IPS DF 4.7 (cell line): ENCODE data around the gene MICA.
A peak's percentile ranks its signal among the peaks of the same experiment; 100 is the strongest.
"Not testable (repeated sequence)": the region's sequence is repeated elsewhere in the genome, so short reads cannot be mapped to it uniquely, and the experiment has no call there.

Source experiments
- DNase-seq: peaks from one replicate; pipeline ENCODE4 v3.0.0-alpha.2; 2013; ENCODE audit warnings: low spot score; ENCODE audit errors: extremely low read depth

MICA gene

DNA sequence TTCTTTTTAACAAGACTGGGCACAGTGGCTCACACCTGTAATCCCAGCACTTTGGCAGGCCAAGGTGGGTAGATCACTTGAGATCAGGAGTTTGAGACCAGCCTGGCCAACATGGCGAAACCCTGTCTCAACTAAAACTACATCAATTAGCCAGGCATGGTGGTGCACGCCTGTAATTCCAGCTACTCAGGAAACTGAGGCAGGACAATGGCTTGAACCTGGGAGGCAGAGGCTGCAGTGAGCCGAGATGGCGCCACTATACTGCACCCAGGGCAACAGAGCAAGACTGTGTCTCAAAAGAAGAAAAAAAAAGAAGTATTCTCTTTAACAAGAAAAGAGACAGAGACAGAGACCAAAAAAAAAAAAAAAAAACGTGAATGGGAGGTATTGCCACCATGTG, 56.5 kb downstream of the MICA start:
- DNase-seq = not testable (repeated sequence)

DNA sequence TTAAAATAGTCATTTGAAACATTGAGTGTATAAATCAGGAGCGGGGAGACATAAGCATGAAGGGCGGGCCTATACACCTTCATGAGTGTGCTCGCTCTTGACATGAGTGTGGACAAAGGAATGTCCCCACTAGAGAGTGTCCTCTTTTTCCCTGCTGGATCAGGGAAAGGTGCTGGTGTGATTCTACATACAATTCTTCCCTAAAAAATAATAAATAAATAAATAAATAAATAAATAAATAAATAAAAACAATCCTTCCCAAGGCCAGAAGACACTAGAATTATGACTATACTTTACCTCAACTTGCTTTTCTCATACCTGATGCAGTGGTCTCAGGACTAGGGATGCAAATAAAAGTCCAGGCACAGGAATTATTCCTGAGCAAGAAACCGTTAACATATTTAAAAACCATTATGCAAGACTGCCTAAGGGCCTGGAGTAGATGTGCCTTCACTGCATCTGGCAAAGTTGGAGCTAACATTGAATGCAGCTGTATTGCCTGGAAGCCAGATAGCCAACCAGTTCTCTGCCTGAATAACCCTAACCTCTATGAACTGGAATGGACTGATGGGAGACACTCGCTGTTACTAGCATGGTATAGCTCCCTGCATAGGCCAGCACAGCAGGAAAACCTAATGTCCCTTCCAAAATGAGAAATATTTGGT, 57.1 kb downstream of the MICA start:
- no peak for DNase-seq

DNA sequence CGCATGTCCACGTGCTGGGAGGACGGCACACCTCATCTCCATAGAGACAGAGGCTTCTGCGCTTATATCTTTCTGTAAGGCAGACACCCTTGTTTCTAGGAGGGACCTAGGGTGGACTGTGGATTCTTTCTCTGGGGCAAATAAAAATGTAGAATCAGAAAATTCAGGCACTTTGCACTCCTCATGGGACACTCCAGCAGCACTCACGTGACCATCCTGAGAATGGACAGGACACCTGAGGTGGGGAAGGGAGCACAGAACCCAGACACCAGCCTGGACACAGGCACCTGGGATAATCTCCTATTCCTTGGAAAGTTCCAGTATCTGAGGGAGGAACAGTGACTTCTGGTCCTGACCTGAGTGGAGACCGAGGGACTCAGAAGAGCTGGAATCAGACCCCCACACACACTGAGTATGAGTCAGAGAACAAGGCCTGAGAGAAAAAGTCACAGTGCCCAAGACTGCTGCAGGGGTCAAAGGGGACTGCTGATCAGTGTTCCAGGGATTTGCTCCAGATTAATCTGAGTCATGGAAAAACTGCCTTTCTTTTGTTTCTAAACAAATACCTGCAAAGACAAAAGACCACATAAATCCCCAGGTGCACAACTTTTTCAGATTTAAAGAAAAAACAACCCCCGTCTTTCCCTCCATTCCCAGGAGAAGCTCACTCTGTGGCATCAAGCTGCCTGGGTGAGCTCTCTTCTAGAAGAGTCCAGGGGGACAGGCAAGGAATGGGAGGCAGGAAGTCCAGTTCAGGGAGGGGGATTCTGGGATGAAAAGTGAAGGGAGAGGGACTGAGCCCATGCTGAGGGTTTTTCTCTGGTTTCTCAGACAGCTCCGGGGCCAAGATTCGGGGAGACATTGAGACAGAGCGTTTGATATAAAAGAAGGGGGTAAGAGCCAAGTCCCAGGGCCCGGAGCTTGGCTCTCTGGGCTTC, 58.9 kb downstream of the MICA start:
- no peak for DNase-seq

DNA sequence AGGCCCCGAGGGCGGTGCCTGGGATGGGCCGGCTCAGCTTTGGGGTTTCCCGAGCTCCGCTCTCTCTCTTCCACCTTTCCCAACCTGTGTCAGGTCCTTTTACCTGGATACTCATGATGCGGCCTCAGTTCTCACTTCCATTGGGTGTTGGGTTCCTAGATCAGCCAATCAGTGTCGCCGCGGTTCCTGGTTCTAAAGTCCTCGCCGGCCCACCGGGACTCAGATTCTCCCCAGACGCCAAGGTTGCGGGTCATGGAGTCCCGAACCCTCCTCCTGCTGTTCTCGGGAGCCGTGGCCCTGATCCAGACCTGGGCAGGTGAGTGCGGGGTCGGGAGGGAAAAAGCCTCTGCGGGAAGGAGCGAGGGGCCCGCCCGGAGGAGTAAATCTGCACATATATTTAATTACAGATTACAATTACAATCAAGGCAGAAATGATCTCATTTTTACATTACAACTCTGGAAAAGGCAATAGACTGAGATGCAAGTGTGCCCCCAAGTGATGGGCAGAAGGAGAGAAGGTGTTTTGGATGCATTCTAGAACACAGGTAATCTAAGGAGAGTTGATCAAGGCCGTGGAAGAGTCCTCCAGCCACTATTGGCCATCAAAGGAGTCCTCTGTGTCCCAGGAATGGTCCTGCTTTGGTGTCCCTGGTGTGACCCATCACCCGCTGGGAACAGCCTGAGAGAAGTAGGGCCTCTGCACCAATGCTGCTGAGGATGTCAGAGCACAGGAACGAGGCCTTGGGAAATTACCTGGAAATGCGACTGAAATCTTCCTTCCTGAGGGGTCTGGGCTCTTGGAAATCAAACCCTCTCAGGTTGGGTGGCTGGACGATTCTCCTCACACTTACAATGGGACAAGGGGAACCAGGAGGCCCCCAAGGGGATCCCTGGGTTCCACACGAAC, 59.8 kb downstream of the MICA start:
- DNase-seq = peak; percentile 86

DNA sequence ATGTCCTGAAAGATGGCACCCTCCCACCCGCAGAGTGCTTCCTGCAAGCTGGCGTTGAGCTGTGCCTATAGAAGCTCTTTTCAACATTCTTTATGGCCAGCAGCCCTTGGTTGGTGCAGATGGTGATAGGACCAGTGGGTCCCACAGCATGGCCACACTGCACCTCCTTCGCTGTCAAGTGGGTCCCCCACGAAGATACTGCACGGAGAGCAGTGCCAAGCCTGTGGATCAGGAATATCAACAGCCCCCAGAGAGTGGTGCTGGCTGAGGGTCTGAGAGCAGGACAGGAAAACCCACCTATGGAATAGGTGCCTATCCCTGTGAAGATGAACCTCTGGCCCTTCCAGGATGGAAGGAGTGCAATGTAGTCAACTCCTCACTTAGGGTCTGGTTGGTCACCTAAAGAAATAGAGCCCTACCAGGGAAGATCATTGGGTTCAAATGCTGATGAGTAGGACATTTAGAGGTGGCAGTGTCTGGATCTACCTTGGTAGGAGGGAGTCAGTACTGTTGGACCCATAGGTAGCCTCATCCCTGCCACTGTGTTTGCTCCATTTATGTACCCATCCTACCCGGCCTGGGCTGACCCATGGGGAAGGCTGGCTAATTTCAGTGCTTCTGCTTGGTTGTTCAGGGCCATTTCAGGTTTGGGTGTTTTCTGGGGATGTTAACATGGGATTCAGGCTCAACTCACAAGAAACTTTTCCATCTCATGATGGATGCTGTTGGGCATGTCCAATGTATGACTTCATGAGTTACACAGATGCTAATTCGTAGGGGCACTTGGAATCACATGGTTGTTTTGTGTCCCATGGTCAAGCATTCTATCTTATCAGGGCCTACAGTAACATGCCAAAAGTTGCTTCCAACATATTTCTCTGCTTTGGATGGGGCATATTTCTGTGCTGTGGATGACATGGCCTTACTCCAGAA, 61.1 kb downstream of the MICA start:
- DNase-seq = no peak
